ENCODE results near the gene HOXD11.

The HOXD11 gene

GRCh38 chr2:176074919-176075425 lies 32.1 kb upstream of the HOXD11 start:
- no peak for TF ChIP-seq CTCF (conservative IDR thresholded peaks at IDR 0.05; ENCODE audit: low read depth, low read length)
- no peaks in the 10 kb centered on the region for H3K27me3 ChIP-seq (ENCODE audit: insufficient read depth, low read depth)
- no peak overlapping the region for H2AFZ ChIP-seq (ENCODE audit: low read depth)
- no peaks in the 10 kb centered on the region for H4K20me1 ChIP-seq (ENCODE audit: insufficient read depth)
- no peak overlapping the region for H3K4me3 ChIP-seq (IDR thresholded peaks at IDR 0.05; ENCODE audit: insufficient read depth, low read depth, low read length)
- H3K27ac ChIP-seq, result no peak overlapping the region
- H3K9ac ChIP-seq, result no peak overlapping the region
- H3K4me2 ChIP-seq, result no peak overlapping the region
- no peaks in the 10 kb centered on the region for H3K79me2 ChIP-seq (ENCODE audit: insufficient read depth, low read depth)
- H3K4me1 ChIP-seq (ENCODE audit: low read depth, poor library complexity, severe bottlenecking), result peaks cover 5% of the 10 kb centered on the region
- no peaks in the 10 kb centered on the region for H3K36me3 ChIP-seq (ENCODE audit: insufficient read depth)

- no peaks in the 10 kb centered on the region for H3K27me3 ChIP-seq (ENCODE audit: insufficient read depth, low read depth)
- no peaks in the 10 kb centered on the region for H3K36me3 ChIP-seq (ENCODE audit: insufficient read depth)
These were observed 31.6 kb upstream of the HOXD11 start for GRCh38 chr2:176075481-176075880.

GRCh38 chr2:176076063-176076462 lies 31.0 kb upstream of the HOXD11 start:
- H3K4me1 ChIP-seq (ENCODE audit: low read depth, poor library complexity, severe bottlenecking), result no peaks in the 10 kb centered on the region
- H3K27me3 ChIP-seq (ENCODE audit: insufficient read depth, low read depth), result no peaks in the 10 kb centered on the region
- no peaks in the 10 kb centered on the region for H3K79me2 ChIP-seq (ENCODE audit: insufficient read depth, low read depth)
- no peak overlapping the region for H3K4me2 ChIP-seq
- H3K4me3 ChIP-seq (IDR thresholded peaks at IDR 0.05; ENCODE audit: insufficient read depth, low read depth, low read length), result no peak overlapping the region
- no peak overlapping the region for H3K9ac ChIP-seq
- H3K36me3 ChIP-seq (ENCODE audit: insufficient read depth), result no peaks in the 10 kb centered on the region
- TF ChIP-seq CTCF (conservative IDR thresholded peaks at IDR 0.05; ENCODE audit: low read depth, low read length), result no peak
- no peak overlapping the region for H3K27ac ChIP-seq
- no peaks in the 10 kb centered on the region for H4K20me1 ChIP-seq (ENCODE audit: insufficient read depth)
- no peak overlapping the region for H2AFZ ChIP-seq (ENCODE audit: low read depth)

More at GRCh38 chr2:176075481-176075880, 31.6 kb upstream of the HOXD11 start:
- TF ChIP-seq CTCF (conservative IDR thresholded peaks at IDR 0.05; ENCODE audit: low read depth, low read length), result no peak
- H4K20me1 ChIP-seq (ENCODE audit: insufficient read depth), result no peaks in the 10 kb centered on the region
- no peak overlapping the region for H3K27ac ChIP-seq
- no peaks in the 10 kb centered on the region for H3K79me2 ChIP-seq (ENCODE audit: insufficient read depth, low read depth)
- H3K9ac ChIP-seq, result no peak overlapping the region
- no peaks in the 10 kb centered on the region for H3K4me1 ChIP-seq (ENCODE audit: low read depth, poor library complexity, severe bottlenecking)
- no peak overlapping the region for H2AFZ ChIP-seq (ENCODE audit: low read depth)
- H3K4me2 ChIP-seq, result no peak overlapping the region
- H3K4me3 ChIP-seq (IDR thresholded peaks at IDR 0.05; ENCODE audit: insufficient read depth, low read depth, low read length), result no peak overlapping the region

- no peaks in the 10 kb centered on the region for H3K27me3 ChIP-seq (ENCODE audit: insufficient read depth, low read depth)
- H4K20me1 ChIP-seq (ENCODE audit: insufficient read depth), result no peaks in the 10 kb centered on the region
- TF ChIP-seq CTCF (conservative IDR thresholded peaks at IDR 0.05; ENCODE audit: low read depth, low read length), result no peak
- no peak overlapping the region for H3K4me2 ChIP-seq
- no peak overlapping the region for H3K27ac ChIP-seq
- no peaks in the 10 kb centered on the region for H3K36me3 ChIP-seq (ENCODE audit: insufficient read depth)
- H2AFZ ChIP-seq (ENCODE audit: low read depth), result no peak overlapping the region
- no peak overlapping the region for H3K9ac ChIP-seq
- no peaks in the 10 kb centered on the region for H3K79me2 ChIP-seq (ENCODE audit: insufficient read depth, low read depth)
- no peaks in the 10 kb centered on the region for H3K4me1 ChIP-seq (ENCODE audit: low read depth, poor library complexity, severe bottlenecking)
- H3K4me3 ChIP-seq (IDR thresholded peaks at IDR 0.05; ENCODE audit: insufficient read depth, low read depth, low read length), result no peak overlapping the region
These were observed 30.3 kb upstream of the HOXD11 start for GRCh38 chr2:176076796-176077195.
